Measurements from ENCODE around the gene CDK5RAP3. TPM values are rescaled to one million over a fixed set of nuclear protein-coding genes. Genes with fewer than 3 reads are reported as not detected.

CDK5RAP3 gene
- total and polyA plus RNA-seq, 2 of the 13 experiments (the other 11 are each of a cell fraction or from before 2014, with no cell fraction given): 128 to 154 TPM

- no peak for TF ChIP-seq AKNA (CRISPR knock-in tag; IDR thresholded peaks at IDR 0.05; ENCODE audit: borderline replicate concordance)
- peak; percentile 36; the same call in 1 of the 2 replicates for TF ChIP-seq RAD51 (IDR thresholded peaks at IDR 0.05; ENCODE audit: borderline replicate concordance)
- TF ChIP-seq THAP9 (CRISPR knock-in tag; IDR thresholded peaks at IDR 0.05; ENCODE audit: borderline replicate concordance): no peak
- TF ChIP-seq ZNF318 (CRISPR knock-in tag; IDR thresholded peaks at IDR 0.05): no peak
- TF ChIP-seq ZC3H13 (CRISPR knock-in tag; IDR thresholded peaks at IDR 0.05): 0 out of 2 replicates have a peak, but pooled peaks have one; percentile 49
- no peak for TF ChIP-seq ZSCAN20 (CRISPR knock-in tag; IDR thresholded peaks at IDR 0.05; ENCODE audit: borderline replicate concordance)
- peak; percentile 92; the same call in 1 of the 2 replicates for TF ChIP-seq ERF (CRISPR knock-in tag; IDR thresholded peaks at IDR 0.05)
- TF ChIP-seq TBX3 (IDR thresholded peaks at IDR 0.05; ENCODE audit: borderline replicate concordance): no peak
- no peak for TF ChIP-seq ZNF572 (CRISPR knock-in tag; IDR thresholded peaks at IDR 0.05)
- no peak for TF ChIP-seq CBFB (CRISPR knock-in tag; IDR thresholded peaks at IDR 0.05)
- no peak for TF ChIP-seq THYN1 (CRISPR knock-in tag; IDR thresholded peaks at IDR 0.05; ENCODE audit: borderline replicate concordance, low read depth)
- TF ChIP-seq NR3C1 (CRISPR knock-in tag; IDR thresholded peaks at IDR 0.05): no peak
These were observed 18.5 kb upstream of the CDK5RAP3 start (continued) for GRCh38 chr17:47952171-47953021.
